ENCODE results near the gene EPHA3. TPM values are rescaled to one million over a fixed set of nuclear protein-coding genes. Genes with fewer than 3 reads are reported as not detected.

The EPHA3 gene
- total RNA-seq, 1 experiment from 2014 or later: 0.74 TPM

- TF ChIP-seq SP1 (CRISPR knock-in tag; conservative IDR thresholded peaks at IDR 0.05): no peak
- TF ChIP-seq ZNF138 (CRISPR knock-in tag; conservative IDR thresholded peaks at IDR 0.05): no peak
- TF ChIP-seq NFYB (CRISPR knock-in tag; conservative IDR thresholded peaks at IDR 0.05; ENCODE audit: low read depth): no peak
- TF ChIP-seq HMGXB4 (CRISPR knock-in tag; IDR thresholded peaks at IDR 0.05): no peak
- no peak for ATAC-seq
- no peak for DNase-seq (ENCODE audit: low spot score)
- POLR2A ChIA-PET: no interaction called here
- Mint-ChIP-seq H3K4me3 (no peak overlapping the region), H3K9me3 (no peaks in the 10 kb centered on the region), H3K36me3 (no peaks in the 10 kb centered on the region), H3K4me1 (peaks cover 7% of the 10 kb centered on the region; the same call in 1 of the 2 replicates), H3K27ac (no peak overlapping the region), H3K27me3 (ENCODE audit: low read depth) (no peaks in the 10 kb centered on the region)
- CTCF ChIA-PET: no interaction called here
Measured at GRCh38 chr3:89059211-89059925, 48.1 kb upstream of the EPHA3 start.

GRCh38 chr3:89061259-89061658 lies 46.2 kb upstream of the EPHA3 start:
- DNase-seq (ENCODE audit: low spot score) (no peak), ATAC-seq (no peak)
- Mint-ChIP-seq H3K4me1 (peaks cover 7% of the 10 kb centered on the region; the same call in 1 of the 2 replicates), H3K9me3 (no peaks in the 10 kb centered on the region), H3K27me3 (ENCODE audit: low read depth) (no peaks in the 10 kb centered on the region), H3K27ac (no peak overlapping the region), H3K36me3 (no peaks in the 10 kb centered on the region), H3K4me3 (no peak overlapping the region)
- ChIA-PET CTCF (no interaction called here), POLR2A (no interaction called here)
- TF ChIP-seq USF2 (CRISPR knock-in tag; IDR thresholded peaks at IDR 0.05) (no peak), ESRRA (CRISPR knock-in tag; IDR thresholded peaks at IDR 0.05; ENCODE audit: borderline replicate concordance) (no peak), ATF3 (CRISPR knock-in tag; conservative IDR thresholded peaks at IDR 0.05) (no peak), FOXP1 (CRISPR knock-in tag; IDR thresholded peaks at IDR 0.05; ENCODE audit: borderline replicate concordance) (no peak), IRF1 (CRISPR knock-in tag; IDR thresholded peaks at IDR 0.05) (no peak), SMAD4 (CRISPR knock-in tag; IDR thresholded peaks at IDR 0.05) (no peak), ATF6 (CRISPR knock-in tag; IDR thresholded peaks at IDR 0.05) (no peak), KAT7 (CRISPR knock-in tag; IDR thresholded peaks at IDR 0.05; ENCODE audit: borderline replicate concordance) (no peak), ATF2 (CRISPR knock-in tag; IDR thresholded peaks at IDR 0.05; ENCODE audit: borderline replicate concordance, low read depth) (no peak), MAX (CRISPR knock-in tag; IDR thresholded peaks at IDR 0.05) (no peak), ARID4B (CRISPR knock-in tag; IDR thresholded peaks at IDR 0.05; ENCODE audit: borderline replicate concordance) (no peak), CREB1 (CRISPR knock-in tag; IDR thresholded peaks at IDR 0.05) (no peak), NFATC4 (CRISPR knock-in tag; IDR thresholded peaks at IDR 0.05) (no peak), ZMAT4 (CRISPR knock-in tag; IDR thresholded peaks at IDR 0.05) (no peak), SMAD3 (CRISPR knock-in tag; IDR thresholded peaks at IDR 0.05; ENCODE audit: borderline replicate concordance) (no peak), TCF7 (CRISPR knock-in tag; IDR thresholded peaks at IDR 0.05; ENCODE audit: low read depth) (no peak), RELA (CRISPR knock-in tag; IDR thresholded peaks at IDR 0.05; ENCODE audit: borderline replicate concordance) (no peak), GTF2I (CRISPR knock-in tag; conservative IDR thresholded peaks at IDR 0.05) (no peak)

All from WTC11 (cell line).